Measurements from ENCODE around the gene EDAR.

DNA sequence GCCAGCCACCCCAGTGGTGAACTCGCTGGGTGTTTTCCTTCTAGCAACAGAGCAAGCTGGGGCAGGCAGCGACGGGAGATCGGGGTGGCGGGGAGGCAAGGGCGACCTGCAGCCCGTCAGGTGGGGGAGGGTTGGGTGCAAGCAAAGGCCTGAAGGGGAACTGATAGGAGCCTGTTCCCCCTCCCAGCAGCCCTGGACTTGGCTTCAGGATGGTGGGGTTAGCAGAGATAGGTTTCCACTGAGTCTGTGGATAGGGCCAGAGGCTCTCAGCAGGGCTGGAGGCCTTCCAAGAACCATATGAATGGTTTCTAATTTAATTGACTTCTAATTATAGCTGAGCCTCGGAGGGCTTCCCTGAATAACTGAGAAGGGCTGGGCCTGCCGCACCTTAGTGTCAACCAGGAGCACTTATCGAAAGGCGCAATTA, 55.3 kb downstream of the EDAR start:
- TF ChIP-seq, protein P1, sequence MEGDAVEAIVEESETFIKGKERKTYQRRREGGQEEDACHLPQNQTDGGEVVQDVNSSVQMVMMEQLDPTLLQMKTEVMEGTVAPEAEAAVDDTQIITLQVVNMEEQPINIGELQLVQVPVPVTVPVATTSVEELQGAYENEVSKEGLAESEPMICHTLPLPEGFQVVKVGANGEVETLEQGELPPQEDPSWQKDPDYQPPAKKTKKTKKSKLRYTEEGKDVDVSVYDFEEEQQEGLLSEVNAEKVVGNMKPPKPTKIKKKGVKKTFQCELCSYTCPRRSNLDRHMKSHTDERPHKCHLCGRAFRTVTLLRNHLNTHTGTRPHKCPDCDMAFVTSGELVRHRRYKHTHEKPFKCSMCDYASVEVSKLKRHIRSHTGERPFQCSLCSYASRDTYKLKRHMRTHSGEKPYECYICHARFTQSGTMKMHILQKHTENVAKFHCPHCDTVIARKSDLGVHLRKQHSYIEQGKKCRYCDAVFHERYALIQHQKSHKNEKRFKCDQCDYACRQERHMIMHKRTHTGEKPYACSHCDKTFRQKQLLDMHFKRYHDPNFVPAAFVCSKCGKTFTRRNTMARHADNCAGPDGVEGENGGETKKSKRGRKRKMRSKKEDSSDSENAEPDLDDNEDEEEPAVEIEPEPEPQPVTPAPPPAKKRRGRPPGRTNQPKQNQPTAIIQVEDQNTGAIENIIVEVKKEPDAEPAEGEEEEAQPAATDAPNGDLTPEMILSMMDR (IDR thresholded peaks at IDR 0.05; ENCODE audit: insufficient read depth, low read length) = no peak
- TF ChIP-seq REST (IDR thresholded peaks at IDR 0.05; ENCODE audit: insufficient replicate concordance, low read depth) (no peak), POLR2AphosphoS5 (IDR thresholded peaks at IDR 0.05; ENCODE audit: low read depth) (no peak)
